IMR-90 (cell line): ENCODE measurements around the gene ARV1. TPM values are rescaled to one million over a fixed set of nuclear protein-coding genes. Genes with fewer than 3 reads are reported as not detected.

ENCODE experiments used
- ATAC-seq: fragments of 200-7000 bp; cut with Tn5 transposase; 2 replicates; pipeline ENCODE4 v1.9.1; 2020; ENCODE audit warnings: low read depth, mild to moderate bottlenecking, moderate library complexity
- BruUV-seq: library from RNA; stranded (reverse); fragments of 400-500 nt; replicated peaks from 2 replicates; lab custom pipeline; 2021; lab: Mats Ljungman, UMichigan
- CTCF ChIA-PET: fragments of 300-600 bp; formaldehyde crosslinking; extraction: SDS; loops from one replicate; lab custom pipeline; 2021; ENCODE audit warnings: antibody characterized with exemption; lab: Yijun Ruan, JAX
- POLR2A ChIA-PET: fragments of 300-600 bp; sonication (Branson Sonifier 250); formaldehyde crosslinking; loops from one replicate; lab custom pipeline; 2022; ENCODE audit warnings: antibody characterized with exemption; ENCODE audit not compliant: unreplicated experiment; lab: Charles Lee
- DNase-seq: peaks from one replicate; pipeline ENCODE4 v3.0.0; 2013
- H2AFZ ChIP-seq: replicated peaks from 2 replicates; pipeline ENCODE3; 2013; ENCODE audit warnings: low read length, mild to moderate bottlenecking; ENCODE audit not compliant: poor library complexity
- H2AK5ac ChIP-seq: 2 replicates; pipeline ENCODE4 v1.6.1; 2013; ENCODE audit warnings: low read depth, low read length, inconsistent platforms
- H2AK9ac ChIP-seq: replicated peaks from 2 replicates; pipeline ENCODE3; 2013; ENCODE audit warnings: mild to moderate bottlenecking, low read depth, low read length, moderate library complexity; ENCODE audit not compliant: poor library complexity
- H2BK120ac ChIP-seq: 2 replicates; pipeline ENCODE4 v1.6.1; 2013; ENCODE audit warnings: low read depth, low read length, inconsistent platforms
- H2BK15ac ChIP-seq: 3 replicates; pipeline ENCODE4 v1.6.1; 2013; ENCODE audit warnings: low read depth, low read length, inconsistent platforms
- H2BK20ac ChIP-seq: 2 replicates; pipeline ENCODE4 v1.6.1; 2013; ENCODE audit warnings: low read depth, mild to moderate bottlenecking, inconsistent platforms, low read length, moderate library complexity
- H2BK5ac ChIP-seq: 2 replicates; pipeline ENCODE4 v1.6.1; 2013; ENCODE audit warnings: mild to moderate bottlenecking, low read depth, low read length, inconsistent platforms; ENCODE audit not compliant: poor library complexity, severe bottlenecking
- H3K14ac ChIP-seq: replicated peaks from 2 replicates; pipeline ENCODE4 v1.6.1; 2013; ENCODE audit warnings: low read depth, low read length, inconsistent platforms
- H3K18ac ChIP-seq: 2 replicates; pipeline ENCODE4 v1.6.1; 2013; ENCODE audit warnings: low read depth, low read length, control low read depth
- H3K23ac ChIP-seq: 2 replicates; pipeline ENCODE4 v1.6.1; 2013; ENCODE audit warnings: low read depth, low read length, inconsistent platforms
- H3K27ac ChIP-seq: 2 replicates; pipeline ENCODE4 v1.5.1; 2013; ENCODE audit warnings: mild to moderate bottlenecking, control low read depth, low read length; ENCODE audit not compliant: insufficient read depth
- H3K27me3 ChIP-seq: 2 replicates; pipeline ENCODE4 v1.6.1; 2013; ENCODE audit warnings: low read length; ENCODE audit not compliant: control insufficient read depth, insufficient read depth
- H3K36me3 ChIP-seq: 2 replicates; pipeline ENCODE4 v1.6.1; 2013; ENCODE audit warnings: low read length, mixed read lengths; ENCODE audit not compliant: control insufficient read depth, insufficient read depth
- H3K4ac ChIP-seq: 2 replicates; pipeline ENCODE4 v1.6.1; 2013; ENCODE audit warnings: low read depth, low read length, inconsistent platforms
- H3K4me1 ChIP-seq: 2 replicates; pipeline ENCODE4 v1.6.1; 2013; ENCODE audit warnings: low read length, mixed read lengths; ENCODE audit not compliant: control insufficient read depth, insufficient read depth
- H3K4me2 ChIP-seq: 2 replicates; pipeline ENCODE4 v1.6.1; 2013; ENCODE audit warnings: low read depth, mild to moderate bottlenecking, control low read depth, low read length, moderate library complexity
- H3K4me3 ChIP-seq: 2 replicates; pipeline ENCODE4 v1.5.1; 2013; ENCODE audit warnings: low read depth, mild to moderate bottlenecking, control low read depth, low read length, moderate library complexity; ENCODE audit not compliant: insufficient read depth
- H3K56ac ChIP-seq: 2 replicates; pipeline ENCODE4 v1.6.1; 2013; ENCODE audit warnings: low read length, inconsistent platforms; ENCODE audit not compliant: insufficient read depth; ENCODE audit errors: extremely low read depth
- H3K79me1 ChIP-seq, 2 experiments: 2 replicates each; pipeline ENCODE4 v1.6.1; 2013; ENCODE audit warnings: low read length in 2 of 2, inconsistent platforms in 1 of 2, low read depth in 1 of 2
- H3K9ac ChIP-seq: 2 replicates; pipeline ENCODE4 v1.6.1; 2013; ENCODE audit warnings: low read depth, low read length, control low read depth
- H3K9me1 ChIP-seq: 2 replicates; pipeline ENCODE4 v1.6.1; 2013; ENCODE audit warnings: low read length, inconsistent platforms; ENCODE audit not compliant: insufficient read depth
- H3K9me3 ChIP-seq: 2 replicates; pipeline ENCODE4 v1.6.1; 2013; ENCODE audit warnings: low read length; ENCODE audit not compliant: control insufficient read depth, insufficient read depth
- H4K20me1 ChIP-seq: 2 replicates; pipeline ENCODE4 v1.6.1; 2013; ENCODE audit warnings: low read length, inconsistent platforms; ENCODE audit not compliant: insufficient read depth
- H4K5ac ChIP-seq: 2 replicates; pipeline ENCODE4 v1.6.1; 2013; ENCODE audit warnings: mild to moderate bottlenecking, low read depth, low read length, control low read depth
- H4K8ac ChIP-seq, 2 experiments: 2 replicates each; pipeline ENCODE4 v1.6.1; 2013; ENCODE audit warnings: low read depth in 2 of 2, low read length in 2 of 2, control low read depth in 1 of 2, inconsistent platforms in 1 of 2
- H4K91ac ChIP-seq: 2 replicates; pipeline ENCODE4 v1.6.1; 2013; ENCODE audit warnings: low read depth, low read length, inconsistent platforms; ENCODE audit not compliant: insufficient read depth
- BHLHE40 ChIP-seq: fragments of 150-350 bp; IDR thresholded peaks from 2 replicates; pipeline ENCODE4 v1.6.1; 2016; ENCODE audit warnings: mild to moderate bottlenecking, low read depth, low read length
- CEBPB ChIP-seq: IDR thresholded peaks from 2 replicates; pipeline ENCODE4 v1.6.1; 2012; ENCODE audit warnings: low read depth, low read length, improper control_type of control experiment
- CHD1 ChIP-seq: IDR thresholded peaks from 2 replicates; pipeline ENCODE4 v1.6.1; 2012; ENCODE audit warnings: low read depth, low read length, improper control_type of control experiment
- FOS ChIP-seq: fragments of 150-350 bp; IDR thresholded peaks from 2 replicates; pipeline ENCODE4 v1.6.1; 2016; ENCODE audit warnings: low read depth, low read length
- MAFK ChIP-seq: IDR thresholded peaks from 2 replicates; pipeline ENCODE4 v1.6.1; 2012; ENCODE audit warnings: low read depth, low read length, improper control_type of control experiment
- MAZ ChIP-seq: IDR thresholded peaks from 2 replicates; pipeline ENCODE4 v1.6.1; 2012; ENCODE audit warnings: low read depth, mild to moderate bottlenecking, low read length, improper control_type of control experiment, moderate library complexity, borderline replicate concordance
- MXI1 ChIP-seq: IDR thresholded peaks from 2 replicates; pipeline ENCODE4 v1.6.1; 2012; ENCODE audit warnings: low read depth, mild to moderate bottlenecking, low read length, moderate library complexity, borderline replicate concordance
- NFE2L2 ChIP-seq: fragments of 150-350 bp; IDR thresholded peaks from 2 replicates; pipeline ENCODE4 v1.6.1; 2016; ENCODE audit warnings: low read depth, mild to moderate bottlenecking, low read length
- POLR2A ChIP-seq: IDR thresholded peaks from 2 replicates; pipeline ENCODE4 v1.6.1; 2012; ENCODE audit warnings: mild to moderate bottlenecking, low read depth, low read length
- RAD21 ChIP-seq: IDR thresholded peaks from 2 replicates; pipeline ENCODE4 v1.6.1; 2012; ENCODE audit warnings: low read length, improper control_type of control experiment
- RFX5 ChIP-seq: IDR thresholded peaks from 2 replicates; pipeline ENCODE4 v1.8.0; 2012; ENCODE audit warnings: low read depth, mild to moderate bottlenecking, low read length, moderate library complexity
- SMC3 ChIP-seq: fragments of 150-350 bp; IDR thresholded peaks from 2 replicates; pipeline ENCODE4 v1.6.1; 2016; ENCODE audit warnings: low read depth, mild to moderate bottlenecking, antibody characterized with exemption, low read length, moderate library complexity
- WGBS, 2 experiments: methylation state at CpG; one replicate each; pipeline versions ENCODE4 v1.1.5 to v1.1.7; 2013; ENCODE audit warnings: missing lambda C conversion rate in 2 of 2; ENCODE audit not compliant: insufficient read length in 1 of 2; ENCODE audit errors: extremely low coverage in 2 of 2; 5-methylcytosine and 5-hydroxymethylcytosine counted together
- dilution Hi-C: fragments of 300-500 bp; cut with HindIII; formaldehyde crosslinking; loops from one replicate; pipeline ENCODE4 v1.14.3; 2018; ENCODE audit warnings: low sequenced_read_pairs; ENCODE audit not compliant: unreplicated experiment
- in situ Hi-C: fragments of 300-500 bp; cut with MboI; formaldehyde crosslinking; loops from 3 replicates; pipeline ENCODE4 v1.14.3; 2019; ENCODE audit warnings: low sequenced_read_pairs, inconsistent platforms, mixed read lengths
- intact Hi-C: fragments of 100-400 bp; cut with micrococcal nuclease; formaldehyde crosslinking; loops from 2 replicates; pipeline ENCODE4 v1.10.0; 2022
- polyA plus RNA-seq, 3 experiments: library from polyadenylated mRNA; depleted of rRNA; stranded (reverse); fragments of >200 nt; gene quantifications; 2 replicates each; pipeline ENCODE4 v1.2.3, GENCODE V29; 2012; ENCODE audit warnings: low replicate concordance in 1 of 3
- total RNA-seq: library from RNA; depleted of rRNA; stranded (reverse); fragments of >200 nt; gene quantifications from 2 replicates; pipeline ENCODE4 v1.2.3, GENCODE V29; 2012
- TF ChIP-seq, protein P1 (sequence below): fragments of 150-350 bp; IDR thresholded peaks from 2 replicates; pipeline ENCODE4 v1.6.1; 2016; ENCODE audit warnings: low read depth, mild to moderate bottlenecking, low read length, moderate library complexity, borderline replicate concordance
- TF ChIP-seq, protein P2 (sequence below): fragments of 150-350 bp; IDR thresholded peaks from 2 replicates; pipeline ENCODE4 v1.6.1; 2017; ENCODE audit warnings: mild to moderate bottlenecking, antibody characterized with exemption, low read length, low read depth
- TF ChIP-seq, protein P3 (sequence below): conservative IDR thresholded peaks from 2 replicates; pipeline ENCODE4 v1.5.1; 2012; ENCODE audit warnings: mild to moderate bottlenecking, low read depth, low read length, improper control_type of control experiment

ARV1 gene
- total and polyA plus RNA-seq, 2 of the 4 experiments (the other 2 are of a cell fraction) = 19.0 to 22.9 TPM

DNA sequence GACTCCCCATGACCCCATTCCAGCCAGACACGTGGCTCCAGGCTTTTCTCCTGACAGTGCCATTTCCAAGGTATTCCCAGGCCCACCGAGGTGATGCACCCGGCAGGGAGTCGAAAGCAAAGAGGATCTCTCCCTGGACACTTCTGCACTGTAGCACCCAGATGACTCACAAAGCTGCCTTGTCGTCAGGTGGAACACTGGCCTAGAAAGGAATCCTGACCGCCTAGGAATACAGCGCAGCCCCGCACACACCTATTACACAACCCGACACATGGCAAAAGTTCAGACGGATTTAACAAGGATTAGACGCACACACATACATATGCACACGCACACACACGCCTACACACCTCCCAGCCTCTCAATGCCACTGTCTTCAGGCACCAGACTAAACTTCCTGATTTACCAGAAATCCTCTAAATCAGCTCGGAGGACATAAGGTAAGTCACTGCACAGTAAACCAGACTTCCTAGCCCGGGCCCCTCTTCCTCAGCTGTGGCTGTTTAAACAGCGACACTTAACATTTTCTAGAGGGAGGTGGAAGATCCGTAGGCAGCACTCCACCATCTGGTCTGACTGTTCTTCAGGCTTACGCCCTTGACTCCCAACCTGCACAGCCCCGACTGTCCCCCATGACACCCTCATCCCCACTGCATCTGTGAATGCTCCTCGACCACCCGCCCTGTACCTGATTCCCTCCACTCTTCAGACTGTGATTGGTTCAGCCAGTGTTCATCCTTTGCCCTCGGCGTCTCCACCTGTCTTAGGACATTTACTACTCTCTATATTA, 48.4 kb downstream of the ARV1 start:
- POLR2A ChIA-PET = no interaction called here
- H4K5ac ChIP-seq = no peak overlapping the region
- TF ChIP-seq RAD21 (no peak), MXI1 (no peak), MAFK (no peak), FOS (no peak), CEBPB (no peak), CHD1 (no peak), POLR2A (no peak), MAZ (no peak), RFX5 (no peak), NFE2L2 (no peak), SMC3 (no peak), BHLHE40 (no peak)
- TF ChIP-seq, protein P1, sequence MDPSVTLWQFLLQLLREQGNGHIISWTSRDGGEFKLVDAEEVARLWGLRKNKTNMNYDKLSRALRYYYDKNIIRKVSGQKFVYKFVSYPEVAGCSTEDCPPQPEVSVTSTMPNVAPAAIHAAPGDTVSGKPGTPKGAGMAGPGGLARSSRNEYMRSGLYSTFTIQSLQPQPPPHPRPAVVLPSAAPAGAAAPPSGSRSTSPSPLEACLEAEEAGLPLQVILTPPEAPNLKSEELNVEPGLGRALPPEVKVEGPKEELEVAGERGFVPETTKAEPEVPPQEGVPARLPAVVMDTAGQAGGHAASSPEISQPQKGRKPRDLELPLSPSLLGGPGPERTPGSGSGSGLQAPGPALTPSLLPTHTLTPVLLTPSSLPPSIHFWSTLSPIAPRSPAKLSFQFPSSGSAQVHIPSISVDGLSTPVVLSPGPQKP = no peak
- TF ChIP-seq, protein P2, sequence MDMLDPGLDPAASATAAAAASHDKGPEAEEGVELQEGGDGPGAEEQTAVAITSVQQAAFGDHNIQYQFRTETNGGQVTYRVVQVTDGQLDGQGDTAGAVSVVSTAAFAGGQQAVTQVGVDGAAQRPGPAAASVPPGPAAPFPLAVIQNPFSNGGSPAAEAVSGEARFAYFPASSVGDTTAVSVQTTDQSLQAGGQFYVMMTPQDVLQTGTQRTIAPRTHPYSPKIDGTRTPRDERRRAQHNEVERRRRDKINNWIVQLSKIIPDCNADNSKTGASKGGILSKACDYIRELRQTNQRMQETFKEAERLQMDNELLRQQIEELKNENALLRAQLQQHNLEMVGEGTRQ = no peak
- TF ChIP-seq, protein P3, sequence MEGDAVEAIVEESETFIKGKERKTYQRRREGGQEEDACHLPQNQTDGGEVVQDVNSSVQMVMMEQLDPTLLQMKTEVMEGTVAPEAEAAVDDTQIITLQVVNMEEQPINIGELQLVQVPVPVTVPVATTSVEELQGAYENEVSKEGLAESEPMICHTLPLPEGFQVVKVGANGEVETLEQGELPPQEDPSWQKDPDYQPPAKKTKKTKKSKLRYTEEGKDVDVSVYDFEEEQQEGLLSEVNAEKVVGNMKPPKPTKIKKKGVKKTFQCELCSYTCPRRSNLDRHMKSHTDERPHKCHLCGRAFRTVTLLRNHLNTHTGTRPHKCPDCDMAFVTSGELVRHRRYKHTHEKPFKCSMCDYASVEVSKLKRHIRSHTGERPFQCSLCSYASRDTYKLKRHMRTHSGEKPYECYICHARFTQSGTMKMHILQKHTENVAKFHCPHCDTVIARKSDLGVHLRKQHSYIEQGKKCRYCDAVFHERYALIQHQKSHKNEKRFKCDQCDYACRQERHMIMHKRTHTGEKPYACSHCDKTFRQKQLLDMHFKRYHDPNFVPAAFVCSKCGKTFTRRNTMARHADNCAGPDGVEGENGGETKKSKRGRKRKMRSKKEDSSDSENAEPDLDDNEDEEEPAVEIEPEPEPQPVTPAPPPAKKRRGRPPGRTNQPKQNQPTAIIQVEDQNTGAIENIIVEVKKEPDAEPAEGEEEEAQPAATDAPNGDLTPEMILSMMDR = no peak

More for the DNA sequence above, 48.4 kb downstream of the ARV1 start:
- no peak overlapping the region for H2BK15ac ChIP-seq
- H2AK9ac ChIP-seq = no peak overlapping the region
- no peak overlapping the region for H3K23ac ChIP-seq
- H4K91ac ChIP-seq = no peak overlapping the region
- peaks cover 0 to 5% of the 10 kb centered on the region in 2 experiments; a peak in 1 of 4 replicates for H3K79me1 ChIP-seq
- no TSS peak for BruUV-seq
- H2BK5ac ChIP-seq = no peak overlapping the region
- H3K9ac ChIP-seq = no peak overlapping the region
- no peak overlapping the region for H2AK5ac ChIP-seq
- ATAC-seq (no peak), DNase-seq (no peak)
- in situ Hi-C loops = no loop called here
- H3K27ac ChIP-seq = no peak overlapping the region
- H2BK20ac ChIP-seq = no peak overlapping the region
- H3K4ac ChIP-seq = no peak overlapping the region
- no peak overlapping the region for H3K14ac ChIP-seq
- H3K9me3 ChIP-seq = no peaks in the 10 kb centered on the region
- no peaks in the 10 kb centered on the region; the same call in 1 of the 2 replicates for H3K4me1 ChIP-seq
- H3K27me3 ChIP-seq = no peaks in the 10 kb centered on the region
- H2BK120ac ChIP-seq = no peak overlapping the region
- CTCF ChIA-PET = no interaction called here
- no peak overlapping the region for H2AFZ ChIP-seq
- peaks cover 6% of the 10 kb centered on the region; the same call in 1 of the 2 replicates for H3K9me1 ChIP-seq
- dilution Hi-C loops = no loop called here
- H3K18ac ChIP-seq = no peak overlapping the region
- no peak overlapping the region for H3K56ac ChIP-seq
- 100% methylated on average over 8 of the region's 23 CpGs; no CpG with 5 or more reads in 1 of the 2 experiments for WGBS, 2 experiments
- H4K8ac ChIP-seq = no peak overlapping the region
- no peaks in the 10 kb centered on the region; the same call in 1 of the 2 replicates for H4K20me1 ChIP-seq
- H3K36me3 ChIP-seq = no peaks in the 10 kb centered on the region; the same call in 1 of the 2 replicates
- intact Hi-C loops = no loop called here
- no peak overlapping the region for H3K4me2 ChIP-seq
- no peak overlapping the region for H3K4me3 ChIP-seq
